NCI-H2227 (cell line): Measurements from ENCODE around the gene SERPINB2.
"Not testable (repeated sequence)": the region's sequence is repeated elsewhere in the genome, so short reads cannot be mapped to it uniquely, and the experiment has no call there.

Source experiments
- DNase-seq: peaks from one replicate; lab custom pipeline; 2025; ENCODE audit not compliant: unreplicated experiment; lab: John Stamatoyannopoulos, UW

The SERPINB2 gene

GRCh38 chr18:63888470-63889190 is 1.1 kb downstream of the SERPINB2 start:
- no peak for DNase-seq

- DNase-seq, result no peak
Measured at GRCh38 chr18:63889626-63890025, 2.1 kb downstream of the SERPINB2 start.

- DNase-seq, result no peak
Measured at GRCh38 chr18:63890237-63890949, 2.9 kb downstream of the SERPINB2 start.

DNA sequence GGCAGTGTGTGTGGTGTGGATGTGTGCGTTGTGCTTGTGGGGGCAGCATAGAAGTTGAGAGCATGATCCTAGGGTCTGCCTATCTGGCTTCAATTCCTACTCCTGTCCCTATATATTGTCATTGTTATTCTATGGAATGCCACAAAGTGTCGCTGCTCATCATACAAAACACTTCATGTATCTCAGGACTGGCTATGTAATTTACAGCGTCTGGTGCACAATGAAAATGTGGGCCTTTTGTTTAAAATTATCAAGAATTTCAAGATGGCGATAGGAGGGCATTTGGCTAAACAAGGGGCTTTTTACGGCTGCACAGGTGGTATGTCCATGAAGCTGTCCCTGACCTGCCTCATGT is 3.4 kb downstream of the SERPINB2 start:
- DNase-seq, result peak; percentile 73

DNA sequence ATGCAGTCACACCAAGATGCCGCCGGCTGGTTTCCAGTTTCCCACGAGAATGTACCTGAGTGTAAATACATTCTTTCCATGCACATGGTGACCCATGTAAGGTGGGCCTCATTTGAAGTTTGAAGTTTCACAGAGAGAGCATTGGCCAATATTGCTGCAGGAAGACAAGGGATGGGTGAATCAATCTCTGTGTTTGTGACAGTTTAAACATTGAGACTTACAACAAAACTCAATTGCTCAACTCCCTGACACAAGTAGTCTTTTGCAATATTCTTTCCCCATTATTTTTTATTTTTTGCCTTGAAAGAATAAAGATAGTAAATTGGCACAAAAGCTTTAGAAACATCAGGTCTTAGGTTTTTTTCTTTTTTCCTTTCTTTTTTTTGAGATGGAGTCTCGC is 5.1 kb downstream of the SERPINB2 start:
- no peak for DNase-seq

DNA sequence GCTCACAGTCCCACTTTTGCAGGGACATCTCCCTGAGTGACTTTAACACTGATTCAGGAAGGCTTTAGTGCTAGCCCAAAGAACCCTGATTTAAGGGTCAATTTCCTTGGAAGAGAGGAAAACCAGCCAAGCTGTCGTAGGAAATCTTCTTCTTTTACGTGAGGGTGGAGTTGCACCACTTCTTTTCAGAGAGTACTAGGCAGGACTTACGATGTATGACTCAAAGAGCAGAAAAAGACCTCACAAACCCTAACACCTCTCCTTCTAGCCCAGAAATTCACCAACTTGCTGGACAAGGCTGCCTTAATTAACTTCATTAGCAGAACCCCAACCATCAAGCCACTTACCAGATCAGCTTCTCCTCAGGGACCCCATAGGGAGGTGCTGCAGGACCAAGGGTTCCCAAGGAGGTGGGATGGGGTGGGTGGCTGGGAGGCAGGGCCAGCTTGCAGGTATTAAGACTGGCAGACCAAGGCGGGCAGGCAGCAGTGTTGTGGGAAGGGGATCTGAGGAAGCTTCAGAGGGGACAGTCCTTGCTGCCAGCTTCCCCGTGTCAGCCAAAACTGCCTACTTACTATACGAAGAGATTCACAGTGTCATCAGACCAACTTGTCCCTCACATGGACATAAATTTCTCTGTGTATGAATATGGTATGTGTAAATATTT is 6.7 kb downstream of the SERPINB2 start:
- DNase-seq, result no peak

- no peak for DNase-seq
Measured at GRCh38 chr18:63895190-63895589, 7.7 kb downstream of the SERPINB2 start.

DNA sequence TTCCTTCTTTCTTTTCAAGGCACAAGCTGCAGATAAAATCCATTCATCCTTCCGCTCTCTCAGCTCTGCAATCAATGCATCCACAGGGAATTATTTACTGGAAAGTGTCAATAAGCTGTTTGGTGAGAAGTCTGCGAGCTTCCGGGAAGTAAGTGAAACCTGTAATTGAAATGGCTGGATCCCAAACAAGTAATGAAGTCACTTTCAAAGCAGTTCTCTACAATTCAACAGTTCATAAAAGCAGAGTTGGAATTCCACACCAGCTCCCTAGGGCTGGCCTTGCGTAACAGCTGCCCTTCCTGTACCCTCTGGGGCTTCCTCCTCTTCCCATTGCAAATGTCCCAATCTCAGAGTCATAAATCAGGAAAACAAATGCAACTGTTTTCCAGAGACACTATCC is 9.6 kb downstream of the SERPINB2 start:
- DNase-seq, result no peak

DNA sequence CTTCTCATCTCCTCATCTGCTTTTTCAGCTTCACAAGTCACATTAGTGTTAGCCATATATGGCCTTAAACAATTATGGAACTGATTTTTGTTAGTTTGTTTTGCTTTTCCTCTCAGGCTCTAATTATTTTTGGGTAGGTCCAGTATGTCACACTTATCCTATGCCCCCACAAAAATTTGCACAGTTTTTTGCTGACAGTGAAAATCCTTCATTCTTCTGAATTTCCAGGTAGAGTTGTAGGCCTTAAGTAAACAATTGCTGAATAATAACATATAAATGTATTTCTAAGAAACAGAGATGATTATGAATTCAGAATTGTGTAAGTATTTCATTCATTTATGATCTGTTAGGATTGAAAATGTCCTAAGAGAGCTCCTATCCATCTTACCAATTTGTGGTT is 11.7 kb downstream of the SERPINB2 start:
- no peak for DNase-seq

DNA sequence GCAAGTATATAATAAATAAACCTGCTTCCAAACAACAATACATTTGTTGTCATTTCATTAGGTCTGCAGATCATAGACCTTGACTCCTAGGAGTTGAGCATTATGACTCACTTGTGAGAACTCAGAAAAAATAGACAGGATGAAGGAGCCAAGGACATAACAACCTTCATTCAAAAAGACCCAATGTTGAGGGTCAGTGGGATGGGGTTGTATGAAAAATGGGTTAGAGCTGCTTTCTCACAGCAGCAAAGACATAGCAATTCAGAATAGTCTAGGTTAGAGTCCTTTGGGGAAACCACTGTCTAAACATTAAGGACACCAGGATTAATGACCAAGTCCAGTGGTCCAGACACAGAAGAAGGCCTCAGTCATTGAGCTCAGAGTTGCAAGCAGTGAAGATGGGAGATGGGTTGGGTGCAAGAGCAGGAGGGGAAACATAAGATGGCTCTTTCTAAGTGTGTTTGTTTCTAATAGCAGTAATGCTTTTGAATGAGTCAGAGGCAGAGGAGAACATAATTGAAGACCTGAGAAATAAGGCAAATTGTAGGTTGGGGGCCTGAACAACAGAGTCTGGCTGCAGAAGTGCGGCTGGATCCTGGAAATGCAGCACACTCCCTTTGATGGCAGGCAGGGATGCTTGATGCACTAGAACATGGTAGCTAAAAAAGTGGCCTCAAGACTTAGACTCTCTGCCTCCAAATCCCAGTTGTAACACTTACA is 16.5 kb downstream of the SERPINB2 start:
- peak; percentile 33 for DNase-seq

DNA sequence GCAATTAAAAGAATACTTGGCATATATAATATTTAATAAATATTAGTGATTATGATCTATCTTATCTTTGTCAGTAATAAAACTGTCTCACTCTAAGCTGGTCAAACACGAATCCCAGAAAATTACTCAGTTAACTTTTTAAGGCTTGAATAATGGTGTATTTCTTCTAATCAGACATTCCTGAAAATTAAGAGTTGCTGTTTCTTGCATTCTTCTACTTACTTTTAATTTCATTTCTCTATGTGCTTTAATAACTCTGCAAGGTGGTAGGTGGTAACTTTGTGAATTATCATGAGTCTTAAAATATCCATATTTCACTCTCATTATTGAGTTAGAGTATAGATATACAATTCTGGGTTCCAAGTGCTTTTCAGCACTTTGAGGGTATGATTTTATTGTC is 17.2 kb downstream of the SERPINB2 start:
- no peak for DNase-seq

DNA sequence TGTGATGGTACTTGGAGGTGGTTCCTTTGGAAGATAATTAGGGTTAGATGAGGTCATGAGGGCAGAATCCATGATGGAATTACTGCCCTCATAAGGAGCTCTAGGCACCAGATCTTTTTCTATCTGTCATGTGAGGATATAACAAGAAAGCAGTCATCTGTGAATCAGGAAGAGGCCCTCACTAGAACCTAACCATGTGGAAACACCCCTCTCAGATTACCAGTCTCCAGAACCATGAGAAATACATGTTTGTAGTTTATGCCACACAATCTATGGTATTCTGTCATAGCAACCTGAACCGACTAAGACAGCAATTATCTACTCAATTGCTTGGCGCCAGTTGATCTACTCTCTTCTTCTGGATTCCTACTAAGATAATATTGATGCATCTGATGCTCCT is 17.9 kb downstream of the SERPINB2 start:
- DNase-seq, result no peak

GRCh38 chr18:63906056-63906455 is 18.6 kb downstream of the SERPINB2 start:
- DNase-seq, result no peak

DNA sequence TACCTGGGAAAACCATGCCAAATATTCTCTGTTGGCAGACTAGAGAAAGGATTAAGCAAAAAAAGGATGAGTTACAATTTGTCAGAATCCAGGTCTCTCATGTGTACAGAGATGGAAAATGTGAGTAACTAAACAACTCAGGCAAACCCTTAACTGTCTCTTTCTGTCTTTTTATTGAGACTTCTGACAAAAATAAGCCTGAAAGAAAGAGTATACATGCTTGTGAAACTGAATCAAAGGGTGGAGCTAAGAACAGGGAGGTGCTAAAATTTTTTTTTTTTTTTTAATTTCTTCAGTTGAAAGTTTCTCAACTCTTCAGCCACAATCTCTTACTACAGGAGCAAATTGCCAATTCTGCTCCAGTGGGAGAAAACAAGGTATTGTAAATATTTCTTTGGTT is 20.2 kb downstream of the SERPINB2 start, which contains the start of gene SERPINB10:
Gene SERPINB10 (plus strand): TSS at position 295 of the 400 bp plus-strand sequence. CDS start 7,553 bp downstream, outside the sequence.
- no peak for DNase-seq

GRCh38 chr18:63908858-63909257 is 21.4 kb downstream of the SERPINB2 start:
- DNase-seq, result no peak

DNA sequence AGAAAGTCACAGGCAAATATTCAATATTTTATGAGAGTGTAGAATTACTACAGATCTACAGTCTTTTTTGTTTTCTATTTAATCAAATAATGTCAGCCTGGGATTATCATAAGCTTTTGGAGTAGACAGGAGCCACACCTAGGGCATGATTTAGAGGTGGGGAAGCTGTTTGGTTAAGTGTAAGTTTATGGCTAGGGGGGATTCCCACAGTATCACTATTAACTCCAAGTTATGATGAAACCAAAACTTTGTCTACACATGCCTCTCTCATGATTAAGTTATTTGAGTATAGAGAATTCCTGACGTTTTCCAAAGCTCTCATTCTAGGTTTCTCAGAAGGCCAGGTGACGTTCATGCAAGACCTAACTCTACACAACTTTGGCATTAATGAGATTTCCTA is 22.4 kb downstream of the SERPINB2 start:
- no peak for DNase-seq

DNA sequence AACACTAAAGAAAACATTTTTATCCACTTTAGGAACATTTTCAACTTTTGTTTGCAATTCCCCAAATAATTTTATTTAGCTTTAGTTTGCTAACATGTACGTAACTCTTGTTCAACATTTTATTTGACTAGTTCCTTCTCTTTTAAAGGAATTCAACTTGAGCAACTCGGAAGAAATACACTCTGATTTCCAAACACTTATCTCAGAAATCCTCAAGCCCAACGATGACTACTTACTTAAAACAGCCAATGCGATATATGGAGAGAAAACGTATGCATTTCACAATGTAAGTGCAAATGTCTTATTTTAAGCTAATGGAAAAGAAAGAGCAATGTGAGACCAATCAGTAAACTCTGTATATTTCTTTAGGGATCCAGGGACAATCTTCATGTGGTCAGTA is 30.3 kb downstream of the SERPINB2 start:
- no peak for DNase-seq

DNA sequence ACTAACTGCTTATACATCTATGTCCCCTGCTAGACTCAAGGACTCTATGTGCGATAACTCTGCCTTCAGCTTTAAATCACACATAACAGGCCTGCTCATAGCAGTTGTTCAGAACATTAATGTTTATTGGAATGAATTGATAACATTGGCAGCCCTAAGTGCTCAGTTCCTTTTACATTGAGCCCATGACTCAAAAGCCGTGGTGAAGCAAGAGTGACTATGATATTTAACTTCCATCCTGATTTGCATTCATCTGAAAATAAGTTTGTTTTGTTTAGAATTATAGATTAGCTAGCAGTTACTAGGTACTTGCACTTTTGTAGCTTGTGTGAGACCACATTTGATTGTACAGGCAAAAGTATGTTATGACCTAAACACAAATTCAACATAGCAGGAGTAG is 34.5 kb downstream of the SERPINB2 start:
- no peak for DNase-seq

DNA sequence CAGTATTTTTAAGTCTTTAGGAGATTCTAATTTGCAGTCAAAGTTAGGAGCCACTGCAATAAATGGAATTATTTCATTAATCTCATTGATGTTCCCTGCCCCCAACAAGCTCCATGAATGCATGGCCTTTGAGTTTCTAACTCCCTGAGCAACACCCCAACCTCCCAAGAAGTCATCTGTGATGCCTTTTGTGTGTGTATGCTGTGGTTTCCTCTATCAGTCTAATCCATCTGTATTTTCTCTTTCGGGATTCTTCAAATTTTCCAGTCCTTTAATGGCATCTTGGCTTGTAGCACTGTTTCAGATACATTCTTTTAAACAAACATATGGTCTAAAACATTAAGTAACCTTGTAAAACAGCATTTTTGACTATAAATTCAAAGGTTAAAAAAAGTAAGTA is 37.0 kb downstream of the SERPINB2 start:
- no peak for DNase-seq

GRCh38 chr18:63928331-63928730 is 40.8 kb downstream of the SERPINB2 start:
- DNase-seq, result no peak

- not testable (repeated sequence) for DNase-seq
Measured at GRCh38 chr18:63929369-63929768, 41.9 kb downstream of the SERPINB2 start.
